OCI-LY3 (cell line): ENCODE data around the gene ARHGAP10.

Experiments
- H2AFZ ChIP-seq: fragments of 200-600, 300-600 bp; shearing (Covaris generic); 2 replicates; pipeline ENCODE4 v1.6.0; 2014; ENCODE audit warnings: antibody characterized with exemption, low read depth, low read length
- H3K27ac ChIP-seq: fragments of 200-600, 300-600 bp; sonication (generic); 2 replicates; pipeline ENCODE4 v1.5.1; 2014; ENCODE audit warnings: mild to moderate bottlenecking, low read length, moderate library complexity, mixed read lengths
- H3K27me3 ChIP-seq: fragments of 200-600, 300-600 bp; sonication (generic); 2 replicates; pipeline ENCODE4 v1.6.1; 2014; ENCODE audit warnings: low read depth, low read length, mixed read lengths
- H3K36me3 ChIP-seq: fragments of 200-600, 300-600 bp; sonication (generic); replicated peaks from 2 replicates; pipeline ENCODE3; 2014; ENCODE audit warnings: low read depth, low read length, mixed read lengths
- H3K4me1 ChIP-seq: fragments of 300-600, 200-600 bp; sonication (generic); 2 replicates; pipeline ENCODE4 v1.6.1; 2014; ENCODE audit warnings: low read length, mixed read lengths
- H3K4me2 ChIP-seq: fragments of 200-600, 300-600 bp; sonication (generic); 2 replicates; pipeline ENCODE4 v1.6.1; 2014; ENCODE audit warnings: low read length, mixed read lengths
- H3K4me3 ChIP-seq: fragments of 300-600, 200-600 bp; sonication (generic); 2 replicates; pipeline ENCODE4 v1.5.1; 2014; ENCODE audit warnings: antibody characterized with exemption, mild to moderate bottlenecking, low read length, moderate library complexity
- H3K79me2 ChIP-seq: fragments of 300-600, 200-600 bp; shearing (Covaris generic); 2 replicates; pipeline ENCODE4 v1.6.1; 2014; ENCODE audit warnings: mild to moderate bottlenecking, low read length, mixed read lengths
- H3K9ac ChIP-seq: fragments of 300-600, 200-600 bp; shearing (Covaris generic); 2 replicates; pipeline ENCODE4 v1.6.0; 2014; ENCODE audit warnings: mild to moderate bottlenecking, low read length, moderate library complexity
- H3K9me3 ChIP-seq: fragments of 200-600, 300-600 bp; shearing (Covaris generic); 2 replicates; pipeline ENCODE4 v1.6.1; 2014; ENCODE audit warnings: low read length, mixed read lengths; ENCODE audit not compliant: insufficient read depth
- H4K20me1 ChIP-seq: fragments of 200-600, 300-600 bp; sonication (generic); 2 replicates; pipeline ENCODE4 v1.6.1; 2016; ENCODE audit warnings: low read length, mixed read lengths; ENCODE audit not compliant: insufficient read depth
- CTCF ChIP-seq: fragments of 200-600, 300-600 bp; sonication (generic); IDR thresholded peaks from 2 replicates; pipeline ENCODE4 v1.5.1; 2014; ENCODE audit warnings: antibody characterized with exemption, low read length, low read depth
- EZH2phosphoT487 ChIP-seq: fragments of 200-600 bp; shearing (Covaris generic); IDR thresholded peaks from 2 replicates; pipeline ENCODE4 v1.6.1; 2018; ENCODE audit warnings: antibody characterized with exemption, mixed run types, low read depth

Gene ARHGAP10

GRCh38 chr4:147808447-147808846 is 76.6 kb downstream of the ARHGAP10 start:
- Histone ChIP-seq H3K4me1 (peaks cover 9% of the 10 kb centered on the region), H3K79me2 (no peaks in the 10 kb centered on the region; the same call in none of the 2 replicates), H3K27me3 (no peaks in the 10 kb centered on the region), H3K36me3 (no peaks in the 10 kb centered on the region), H3K9ac (no peak overlapping the region), H3K4me2 (no peak overlapping the region), H3K9me3 (no peaks in the 10 kb centered on the region), H3K4me3 (no peak overlapping the region), H2AFZ (no peak overlapping the region), H3K27ac (no peak overlapping the region), H4K20me1 (no peaks in the 10 kb centered on the region)
- no peak for TF ChIP-seq EZH2phosphoT487
- no peak for TF ChIP-seq CTCF

DNA sequence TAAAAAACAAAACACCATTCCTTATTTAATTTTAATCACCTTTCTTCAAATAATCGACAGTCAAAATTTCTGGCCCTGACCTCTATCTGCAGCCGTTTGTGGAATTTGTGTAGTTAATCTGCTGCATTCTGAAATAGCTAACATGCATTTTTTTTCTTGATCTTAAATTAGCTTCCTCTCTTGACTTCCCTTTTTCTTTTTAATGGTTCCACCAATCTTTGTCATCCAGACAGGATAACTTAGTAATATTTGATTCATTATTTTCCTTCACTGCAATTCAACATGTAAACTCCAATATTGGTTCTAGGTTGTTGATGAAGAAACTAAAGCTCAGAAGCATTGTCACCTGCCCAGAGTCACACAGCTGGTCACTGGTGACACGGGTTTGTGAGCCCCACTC is 77.3 kb downstream of the ARHGAP10 start:
- no peaks in the 10 kb centered on the region for H4K20me1 ChIP-seq
- H3K4me3 ChIP-seq = no peak overlapping the region
- H3K4me2 ChIP-seq = no peak overlapping the region
- no peak overlapping the region for H3K9ac ChIP-seq
- no peak for TF ChIP-seq CTCF
- no peak for TF ChIP-seq EZH2phosphoT487
- H3K27me3 ChIP-seq = no peaks in the 10 kb centered on the region
- H3K4me1 ChIP-seq = peaks cover 9% of the 10 kb centered on the region
- H3K9me3 ChIP-seq = no peaks in the 10 kb centered on the region
- no peak overlapping the region for H3K27ac ChIP-seq
- H2AFZ ChIP-seq = no peak overlapping the region
- H3K36me3 ChIP-seq = no peaks in the 10 kb centered on the region
- no peaks in the 10 kb centered on the region; the same call in 1 of the 2 replicates for H3K79me2 ChIP-seq

DNA sequence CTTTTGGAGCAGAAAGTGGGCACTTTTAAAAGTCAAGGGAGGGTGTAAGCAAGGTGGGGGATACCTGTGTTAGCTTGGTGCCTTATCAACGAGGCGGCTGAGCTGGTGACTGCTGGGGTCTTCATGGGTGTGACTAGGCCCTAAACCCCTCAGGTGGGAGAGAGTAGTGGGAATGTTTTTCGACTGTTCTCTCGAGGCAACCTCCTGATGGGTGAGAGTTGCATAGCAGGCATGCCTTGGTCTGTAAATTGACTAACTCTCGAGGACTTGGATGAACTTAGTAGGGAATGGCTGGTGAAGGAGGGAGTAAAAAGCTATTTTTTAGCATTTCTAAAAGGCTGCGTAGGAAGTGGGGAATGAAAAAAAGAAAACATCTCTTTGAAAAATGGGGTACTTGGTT is 80.0 kb downstream of the ARHGAP10 start:
- no peaks in the 10 kb centered on the region for H3K9me3 ChIP-seq
- no peaks in the 10 kb centered on the region for H4K20me1 ChIP-seq
- no peak overlapping the region for H2AFZ ChIP-seq
- peaks cover 9% of the 10 kb centered on the region for H3K4me1 ChIP-seq
- no peaks in the 10 kb centered on the region for H3K79me2 ChIP-seq
- no peak overlapping the region for H3K27ac ChIP-seq
- H3K27me3 ChIP-seq = no peaks in the 10 kb centered on the region
- TF ChIP-seq EZH2phosphoT487 = no peak
- TF ChIP-seq CTCF = no peak
- H3K4me2 ChIP-seq = no peak overlapping the region
- H3K36me3 ChIP-seq = no peaks in the 10 kb centered on the region
- H3K9ac ChIP-seq = no peak overlapping the region
- H3K4me3 ChIP-seq = no peak overlapping the region

GRCh38 chr4:147813109-147813773 is 81.4 kb downstream of the ARHGAP10 start:
- Histone ChIP-seq H3K9ac (no peak overlapping the region), H3K4me1 (peaks cover 9% of the 10 kb centered on the region), H3K9me3 (no peaks in the 10 kb centered on the region), H3K79me2 (no peaks in the 10 kb centered on the region), H3K4me2 (no peak overlapping the region), H3K27me3 (no peaks in the 10 kb centered on the region), H3K36me3 (no peaks in the 10 kb centered on the region), H3K4me3 (no peak overlapping the region), H3K27ac (no peak overlapping the region), H4K20me1 (no peaks in the 10 kb centered on the region), H2AFZ (no peak overlapping the region)
- TF ChIP-seq CTCF (no peak), EZH2phosphoT487 (no peak)
